Measurements from ENCODE around the gene CPSF4L. TPM values are rescaled to one million over a fixed set of nuclear protein-coding genes. Genes with fewer than 3 reads are reported as not detected.
A peak's percentile ranks its signal among the peaks of the same experiment; 100 is the strongest.

Gene CPSF4L
- total RNA-seq, 6 experiments from 2014 or later = not detected

DNA sequence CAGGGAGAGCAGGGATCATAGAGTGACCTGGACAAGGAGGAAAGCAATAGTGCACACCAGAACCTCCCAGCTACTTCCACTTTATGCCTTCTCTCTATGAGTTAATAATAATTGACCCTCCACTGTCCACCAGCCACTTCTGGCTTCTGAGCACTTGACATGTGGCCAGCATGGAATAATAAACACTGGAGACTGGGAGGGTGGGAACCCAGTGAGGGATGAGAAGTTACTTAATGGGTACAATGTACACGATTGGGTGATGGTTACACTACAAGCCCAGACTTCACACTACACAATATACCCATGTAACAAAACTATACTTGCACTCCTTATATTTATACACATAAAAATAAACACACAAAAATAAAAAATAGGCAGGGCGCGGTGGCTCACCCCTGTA is 38.7 kb upstream of the CPSF4L start:
- no peaks in the 10 kb centered on the region for H3K9me3 ChIP-seq
- DNase-seq (no peak), ATAC-seq (peak; percentile 5 to 51 (median 44))
- intact Hi-C loops (cut with DNase I) = no loop called here
- H3K36me3 ChIP-seq = no peaks in the 10 kb centered on the region
- H3K4me3 ChIP-seq = no peak overlapping the region
- peak overlapping the region in 1 of 3 donors; percentile 63 for H3K27ac ChIP-seq
- no peak for TF ChIP-seq POLR2A (IDR thresholded peaks at IDR 0.05)
- TF ChIP-seq, protein P1, sequence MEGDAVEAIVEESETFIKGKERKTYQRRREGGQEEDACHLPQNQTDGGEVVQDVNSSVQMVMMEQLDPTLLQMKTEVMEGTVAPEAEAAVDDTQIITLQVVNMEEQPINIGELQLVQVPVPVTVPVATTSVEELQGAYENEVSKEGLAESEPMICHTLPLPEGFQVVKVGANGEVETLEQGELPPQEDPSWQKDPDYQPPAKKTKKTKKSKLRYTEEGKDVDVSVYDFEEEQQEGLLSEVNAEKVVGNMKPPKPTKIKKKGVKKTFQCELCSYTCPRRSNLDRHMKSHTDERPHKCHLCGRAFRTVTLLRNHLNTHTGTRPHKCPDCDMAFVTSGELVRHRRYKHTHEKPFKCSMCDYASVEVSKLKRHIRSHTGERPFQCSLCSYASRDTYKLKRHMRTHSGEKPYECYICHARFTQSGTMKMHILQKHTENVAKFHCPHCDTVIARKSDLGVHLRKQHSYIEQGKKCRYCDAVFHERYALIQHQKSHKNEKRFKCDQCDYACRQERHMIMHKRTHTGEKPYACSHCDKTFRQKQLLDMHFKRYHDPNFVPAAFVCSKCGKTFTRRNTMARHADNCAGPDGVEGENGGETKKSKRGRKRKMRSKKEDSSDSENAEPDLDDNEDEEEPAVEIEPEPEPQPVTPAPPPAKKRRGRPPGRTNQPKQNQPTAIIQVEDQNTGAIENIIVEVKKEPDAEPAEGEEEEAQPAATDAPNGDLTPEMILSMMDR (IDR thresholded peaks at IDR 0.05) = no peak
- H3K27me3 ChIP-seq = no peaks in the 10 kb centered on the region
- H3K4me1 ChIP-seq = peaks cover 0 to 68% (median 27%) of the 10 kb centered on the region in 4 donors
- WGBS (ENCODE audit: insufficient coverage, low coverage, low lambda C conversion rate, missing lambda C conversion rate) = 20% methylated on average over 1 of the region's 3 CpGs

DNA sequence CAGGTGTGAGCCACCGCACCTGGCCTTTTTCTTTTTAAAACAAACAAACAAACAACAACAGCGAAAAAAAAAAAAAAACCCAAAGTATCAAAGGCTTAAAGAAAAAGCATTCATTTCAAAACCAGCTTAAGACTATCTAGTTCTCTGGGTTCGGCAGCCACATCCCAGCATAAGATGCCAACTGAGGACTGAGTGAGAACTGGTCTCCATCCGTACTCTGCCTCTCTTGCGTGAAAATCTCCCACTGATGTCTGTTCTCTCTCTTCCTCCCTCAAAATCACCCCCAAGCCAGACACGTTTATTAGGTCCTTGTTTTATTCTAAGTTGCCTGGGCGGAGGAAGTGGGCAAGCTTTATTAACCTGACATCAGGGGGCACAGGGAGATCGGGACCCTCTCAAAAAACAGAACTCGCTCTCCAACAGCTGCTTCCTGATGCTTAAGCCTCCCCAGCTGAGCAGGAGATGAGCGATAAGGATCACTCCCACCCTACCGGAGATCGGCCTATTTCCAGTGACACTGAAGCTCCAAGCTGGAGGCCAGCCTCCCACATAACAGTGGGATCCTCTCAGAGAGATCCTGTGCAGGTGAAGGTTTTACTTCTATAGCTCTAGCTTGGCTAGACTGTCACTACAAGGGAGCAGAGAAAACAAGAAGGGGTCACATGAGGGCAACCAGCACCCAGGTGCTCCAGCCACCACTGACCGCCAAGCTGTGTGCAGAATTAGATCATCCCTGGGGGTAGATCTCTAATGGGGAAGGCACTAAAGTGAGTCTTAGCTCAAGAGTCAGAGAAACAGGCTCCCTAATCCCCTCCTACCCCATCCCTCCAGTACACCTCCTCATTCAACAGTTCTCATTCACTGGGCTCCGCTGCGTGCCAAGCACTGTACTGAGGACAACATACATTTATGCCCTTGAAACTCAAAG is 36.5 kb upstream of the CPSF4L start:
- H3K4me1 ChIP-seq = peaks cover 0 to 72% (median 33%) of the 10 kb centered on the region in 4 donors
- H3K27ac ChIP-seq = peak overlapping the region; percentile 4 to 97 (median 31)
- no peak overlapping the region for H3K4me3 ChIP-seq
- intact Hi-C loops (cut with DNase I) = no loop called here
- H3K27me3 ChIP-seq = no peaks in the 10 kb centered on the region
- H3K36me3 ChIP-seq = no peaks in the 10 kb centered on the region
- ATAC-seq (peak; percentile 32 to 70 (median 58)), DNase-seq (no peak)
- TF ChIP-seq, protein P1 (IDR thresholded peaks at IDR 0.05) = no peak
- no peak for TF ChIP-seq POLR2A (IDR thresholded peaks at IDR 0.05)
- H3K9me3 ChIP-seq = no peaks in the 10 kb centered on the region
- 41% methylated on average over 11 of the region's 15 CpGs for WGBS (ENCODE audit: insufficient coverage, low coverage, low lambda C conversion rate, missing lambda C conversion rate)

DNA sequence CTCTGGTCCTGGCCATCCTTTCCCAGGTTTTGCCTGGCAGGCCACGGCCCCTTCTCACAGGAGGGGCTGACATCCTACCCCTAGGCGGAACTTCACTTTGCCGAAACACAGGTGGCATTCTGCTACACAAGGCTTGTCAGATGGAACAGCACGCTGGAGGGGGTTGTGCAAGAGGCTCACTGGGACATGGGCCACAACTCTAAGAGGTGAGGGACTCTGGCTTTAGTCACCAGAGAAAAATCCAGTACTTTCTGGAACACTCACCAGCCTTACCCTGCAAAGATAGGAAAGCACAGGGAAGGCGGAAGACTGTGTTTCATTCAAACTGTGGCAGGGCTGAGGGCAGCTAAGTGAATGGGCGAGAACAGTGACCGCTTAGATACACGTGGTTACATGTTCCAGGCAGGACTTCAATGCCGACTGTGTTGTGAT is 31.8 kb upstream of the CPSF4L start:
- H3K27me3 ChIP-seq = no peaks in the 10 kb centered on the region
- peak overlapping the region; percentile 94 to 99 (median 97) for H3K27ac ChIP-seq
- H3K4me1 ChIP-seq = peaks cover 0 to 89% (median 51%) of the 10 kb centered on the region in 4 donors
- intact Hi-C loops (cut with DNase I) = no loop called here
- no peaks in the 10 kb centered on the region for H3K9me3 ChIP-seq
- 11% methylated on average over 9 of the region's 9 CpGs for WGBS (ENCODE audit: insufficient coverage, low coverage, low lambda C conversion rate, missing lambda C conversion rate)
- ATAC-seq (peak; percentile 51 to 66 (median 59)), DNase-seq (peak; percentile 81 to 94 (median 90))
- no peak overlapping the region for H3K4me3 ChIP-seq
- no peaks in the 10 kb centered on the region for H3K36me3 ChIP-seq
- TF ChIP-seq POLR2A (IDR thresholded peaks at IDR 0.05) = no peak
- TF ChIP-seq, protein P1 (IDR thresholded peaks at IDR 0.05) = no peak

DNA sequence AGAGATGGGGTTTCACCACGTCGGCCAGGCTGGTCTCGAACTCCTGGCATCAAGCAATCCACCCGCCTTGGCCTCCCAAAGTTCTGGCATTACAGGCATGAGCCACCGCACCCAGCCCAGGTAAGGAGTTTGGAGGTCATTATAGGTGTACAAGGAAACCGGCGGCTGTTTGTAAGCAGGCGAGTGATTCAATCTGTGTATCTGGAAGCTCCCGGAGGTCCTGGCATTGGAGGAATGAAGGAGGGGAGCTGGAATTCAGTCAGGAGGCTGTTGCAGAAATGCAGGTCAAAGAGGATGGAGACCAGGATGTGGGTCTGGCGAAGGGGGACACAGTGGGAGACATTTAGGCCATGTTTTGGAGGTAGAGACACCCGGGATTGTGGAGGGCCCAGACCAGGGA is 31.4 kb upstream of the CPSF4L start:
- ATAC-seq (no peak), DNase-seq (peak in 1 of 3 donors; percentile 44)
- Histone ChIP-seq H3K27me3 (no peaks in the 10 kb centered on the region), H3K9me3 (no peaks in the 10 kb centered on the region), H3K4me3 (no peak overlapping the region), H3K36me3 (no peaks in the 10 kb centered on the region), H3K4me1 (peaks cover 0 to 89% (median 51%) of the 10 kb centered on the region in 4 donors), H3K27ac (peak overlapping the region; percentile 94 to 99 (median 97))
- TF ChIP-seq POLR2A (IDR thresholded peaks at IDR 0.05) = no peak
- TF ChIP-seq, protein P1 (IDR thresholded peaks at IDR 0.05) = no peak
- intact Hi-C loops (cut with DNase I) = no loop called here
- 42% methylated on average over 6 of the region's 11 CpGs for WGBS (ENCODE audit: insufficient coverage, low coverage, low lambda C conversion rate, missing lambda C conversion rate)

Measured in right lobe of liver (tissue), 6 donors.